ENCODE results near the gene TJP3. TPM values are rescaled to one million over a fixed set of nuclear protein-coding genes. Genes with fewer than 3 reads are reported as not detected.

TJP3 gene
- total RNA-seq, 4 donors from 2014 or later, result 27.3 to 60.9 (median 35.6) TPM

- TF ChIP-seq, protein P1, sequence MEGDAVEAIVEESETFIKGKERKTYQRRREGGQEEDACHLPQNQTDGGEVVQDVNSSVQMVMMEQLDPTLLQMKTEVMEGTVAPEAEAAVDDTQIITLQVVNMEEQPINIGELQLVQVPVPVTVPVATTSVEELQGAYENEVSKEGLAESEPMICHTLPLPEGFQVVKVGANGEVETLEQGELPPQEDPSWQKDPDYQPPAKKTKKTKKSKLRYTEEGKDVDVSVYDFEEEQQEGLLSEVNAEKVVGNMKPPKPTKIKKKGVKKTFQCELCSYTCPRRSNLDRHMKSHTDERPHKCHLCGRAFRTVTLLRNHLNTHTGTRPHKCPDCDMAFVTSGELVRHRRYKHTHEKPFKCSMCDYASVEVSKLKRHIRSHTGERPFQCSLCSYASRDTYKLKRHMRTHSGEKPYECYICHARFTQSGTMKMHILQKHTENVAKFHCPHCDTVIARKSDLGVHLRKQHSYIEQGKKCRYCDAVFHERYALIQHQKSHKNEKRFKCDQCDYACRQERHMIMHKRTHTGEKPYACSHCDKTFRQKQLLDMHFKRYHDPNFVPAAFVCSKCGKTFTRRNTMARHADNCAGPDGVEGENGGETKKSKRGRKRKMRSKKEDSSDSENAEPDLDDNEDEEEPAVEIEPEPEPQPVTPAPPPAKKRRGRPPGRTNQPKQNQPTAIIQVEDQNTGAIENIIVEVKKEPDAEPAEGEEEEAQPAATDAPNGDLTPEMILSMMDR (IDR thresholded peaks at IDR 0.05), result no peak
- no peak for TF ChIP-seq POLR2A (IDR thresholded peaks at IDR 0.05)
- DNase-seq (ENCODE audit: low spot score in 2 of 2), result no peak
- 27 to 34% methylated on average over 11 to 16 of the region's 101 CpGs for WGBS, 2 donors
- intact Hi-C loops (cut with DNase I; ENCODE audit: low total_unique reads), result no loop called here
- H3K4me3 ChIP-seq (ENCODE audit: low read depth, poor library complexity, severe bottlenecking), result peak within 1 kb of the TSS; percentile 24
These were observed 78.0 kb downstream of the TJP3 start, which contains the start of gene MATK for GRCh38 chr19:3785938-3786824. Gene MATK, minus strand, starts transcription at chr19:3786381. Its CDS starts 1,246 bp downstream, at chr19:3785135.

GRCh38 chr19:3788996-3789778 is 81.0 kb downstream of the TJP3 start:
- TF ChIP-seq POLR2A (IDR thresholded peaks at IDR 0.05), result no peak
- TF ChIP-seq, protein P1 (IDR thresholded peaks at IDR 0.05), result no peak
- 36 to 43% methylated on average over 16 of the region's 16 CpGs for WGBS, 2 donors
- no peak overlapping the region for H3K4me3 ChIP-seq (ENCODE audit: low read depth, poor library complexity, severe bottlenecking)
- intact Hi-C loops (cut with DNase I; ENCODE audit: low total_unique reads), result no loop called here
- DNase-seq (ENCODE audit: low spot score in 2 of 2), result no peak

DNA sequence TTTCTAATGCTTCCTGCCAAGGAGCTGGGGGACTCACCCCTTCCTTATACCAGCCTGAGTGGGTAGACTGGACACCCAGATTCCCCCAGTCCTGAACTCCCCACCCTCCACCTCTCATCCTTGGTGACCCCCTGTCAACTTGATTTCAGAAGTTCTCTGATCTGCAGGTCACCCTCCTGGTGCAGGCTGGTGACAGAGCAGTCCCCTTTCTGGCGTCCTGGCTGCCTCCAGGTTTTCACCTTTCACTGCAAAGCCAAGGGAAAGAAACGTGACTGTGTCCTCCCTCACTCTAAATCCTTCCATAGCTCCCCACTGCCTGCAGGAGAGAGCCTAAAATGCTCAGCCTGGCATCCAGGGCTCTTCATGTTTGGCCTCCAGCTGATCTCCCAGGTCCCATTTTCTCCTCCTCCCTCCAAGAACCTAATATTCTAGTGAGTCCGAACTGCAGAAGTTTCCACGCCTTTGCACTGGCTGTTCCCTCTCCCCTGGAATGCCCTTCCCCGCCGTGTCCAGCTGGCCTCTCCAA is 82.1 kb downstream of the TJP3 start:
- no peak for TF ChIP-seq POLR2A (IDR thresholded peaks at IDR 0.05)
- TF ChIP-seq, protein P1 (IDR thresholded peaks at IDR 0.05), result no peak
- WGBS, 2 donors, result 75 to 79% methylated on average over 6 of the region's 6 CpGs
- no peak for DNase-seq (ENCODE audit: low spot score in 2 of 2)
- intact Hi-C loops (cut with DNase I; ENCODE audit: low total_unique reads), result no loop called here
- no peak overlapping the region for H3K4me3 ChIP-seq (ENCODE audit: low read depth, poor library complexity, severe bottlenecking)

- no peak for DNase-seq (ENCODE audit: low spot score in 2 of 2)
- no peak overlapping the region for H3K4me3 ChIP-seq (ENCODE audit: low read depth, poor library complexity, severe bottlenecking)
- intact Hi-C loops (cut with DNase I; ENCODE audit: low total_unique reads), result no loop called here
- TF ChIP-seq, protein P1 (IDR thresholded peaks at IDR 0.05), result no peak
- TF ChIP-seq POLR2A (IDR thresholded peaks at IDR 0.05), result no peak
- WGBS, 2 donors, result 72 to 74% methylated on average over 7 of the region's 7 CpGs
These were observed 82.8 kb downstream of the TJP3 start for GRCh38 chr19:3790941-3791340.

DNA sequence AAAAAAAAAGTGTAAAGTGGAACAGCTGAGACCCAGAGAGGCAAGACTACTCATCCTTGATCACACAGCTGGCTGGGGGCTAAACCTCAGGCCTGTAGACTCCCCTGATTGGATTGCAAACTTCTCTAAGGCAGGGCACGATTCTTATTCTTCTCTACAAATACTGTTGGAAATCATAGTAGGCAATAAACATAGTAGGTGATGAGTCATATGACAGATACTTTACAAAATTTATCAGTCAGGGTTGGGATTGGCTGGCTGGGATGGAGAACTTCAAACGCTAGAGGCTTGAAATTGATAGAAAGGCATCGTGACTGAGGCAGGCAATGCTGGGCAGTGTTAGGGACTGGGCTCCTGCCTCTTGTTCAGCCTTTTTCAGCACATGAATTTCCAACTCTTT is 83.9 kb downstream of the TJP3 start:
- DNase-seq (ENCODE audit: low spot score in 2 of 2), result no peak
- intact Hi-C loops (cut with DNase I; ENCODE audit: low total_unique reads), result no loop called here
- 58 to 71% methylated on average over 3 of the region's 3 CpGs for WGBS, 2 donors
- no peak overlapping the region for H3K4me3 ChIP-seq (ENCODE audit: low read depth, poor library complexity, severe bottlenecking)
- no peak for TF ChIP-seq POLR2A (IDR thresholded peaks at IDR 0.05)
- TF ChIP-seq, protein P1 (IDR thresholded peaks at IDR 0.05), result no peak
